Parathyroid adenoma (tissue), 2 donors: Measurements from ENCODE around the gene ASB10.

Source experiments
- H2AFZ ChIP-seq: fragments of 300-600 bp; sonication (generic); one replicate; pipeline ENCODE4 v1.7.0; 2017; ENCODE audit warnings: antibody characterized with exemption, mild to moderate bottlenecking
- H3K27ac ChIP-seq: fragments of 300-600 bp; sonication (generic); one replicate; pipeline ENCODE4 v1.7.0; 2017
- H3K27me3 ChIP-seq: fragments of 300-600 bp; sonication (generic); one replicate; pipeline ENCODE4 v1.7.0; 2017; ENCODE audit warnings: low read length; ENCODE audit not compliant: control insufficient read depth, insufficient read depth
- H3K36me3 ChIP-seq: fragments of 300-600 bp; sonication (generic); one replicate; pipeline ENCODE4 v1.7.0; 2017; ENCODE audit warnings: low read length; ENCODE audit not compliant: control insufficient read depth, insufficient read depth
- H3K4me1 ChIP-seq: fragments of 300-600 bp; sonication (generic); one replicate; pipeline ENCODE4 v1.7.0; 2017; ENCODE audit warnings: control low read depth
- H3K4me2 ChIP-seq: fragments of 300-600 bp; sonication (generic); one replicate; pipeline ENCODE4 v1.7.0; 2017; ENCODE audit warnings: low read length
- H3K4me3 ChIP-seq: fragments of 300-600 bp; sonication (generic); one replicate; pipeline ENCODE4 v1.7.0; 2017; ENCODE audit warnings: low read depth, low read length
- H3K79me2 ChIP-seq: fragments of 300-600 bp; sonication (generic); one replicate; pipeline ENCODE4 v1.7.0; 2017; ENCODE audit warnings: control low read depth
- H3K9ac ChIP-seq: fragments of 300-600 bp; sonication (generic); one replicate; pipeline ENCODE4 v1.7.0; 2017; ENCODE audit warnings: mild to moderate bottlenecking
- H3K9me3 ChIP-seq: fragments of 300-600 bp; sonication (generic); one replicate; pipeline ENCODE4 v1.7.0; 2017; ENCODE audit warnings: low read length; ENCODE audit not compliant: control insufficient read depth
- TF ChIP-seq, protein P1 (sequence below): fragments of 300-600 bp; sonication (generic); IDR thresholded peaks from one replicate; pipeline ENCODE4 v1.7.0; 2017; ENCODE audit warnings: antibody characterized with exemption, mild to moderate bottlenecking
- donor health status: primary hyperparathyroidism.

The ASB10 gene

GRCh38 chr7:151133266-151133985 is 53.6 kb downstream of the ASB10 start:
- Histone ChIP-seq H3K27me3 (no peaks in the 10 kb centered on the region), H3K9me3 (no peaks in the 10 kb centered on the region), H3K4me1 (no peaks in the 10 kb centered on the region), H3K27ac (no peak overlapping the region), H2AFZ (no peak overlapping the region), H3K4me3 (no peak overlapping the region), H3K4me2 (no peak overlapping the region), H3K36me3 (no peaks in the 10 kb centered on the region), H3K79me2 (peaks cover 10% of the 10 kb centered on the region), H3K9ac (no peak overlapping the region)
- TF ChIP-seq, protein P1, sequence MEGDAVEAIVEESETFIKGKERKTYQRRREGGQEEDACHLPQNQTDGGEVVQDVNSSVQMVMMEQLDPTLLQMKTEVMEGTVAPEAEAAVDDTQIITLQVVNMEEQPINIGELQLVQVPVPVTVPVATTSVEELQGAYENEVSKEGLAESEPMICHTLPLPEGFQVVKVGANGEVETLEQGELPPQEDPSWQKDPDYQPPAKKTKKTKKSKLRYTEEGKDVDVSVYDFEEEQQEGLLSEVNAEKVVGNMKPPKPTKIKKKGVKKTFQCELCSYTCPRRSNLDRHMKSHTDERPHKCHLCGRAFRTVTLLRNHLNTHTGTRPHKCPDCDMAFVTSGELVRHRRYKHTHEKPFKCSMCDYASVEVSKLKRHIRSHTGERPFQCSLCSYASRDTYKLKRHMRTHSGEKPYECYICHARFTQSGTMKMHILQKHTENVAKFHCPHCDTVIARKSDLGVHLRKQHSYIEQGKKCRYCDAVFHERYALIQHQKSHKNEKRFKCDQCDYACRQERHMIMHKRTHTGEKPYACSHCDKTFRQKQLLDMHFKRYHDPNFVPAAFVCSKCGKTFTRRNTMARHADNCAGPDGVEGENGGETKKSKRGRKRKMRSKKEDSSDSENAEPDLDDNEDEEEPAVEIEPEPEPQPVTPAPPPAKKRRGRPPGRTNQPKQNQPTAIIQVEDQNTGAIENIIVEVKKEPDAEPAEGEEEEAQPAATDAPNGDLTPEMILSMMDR: no peak

DNA sequence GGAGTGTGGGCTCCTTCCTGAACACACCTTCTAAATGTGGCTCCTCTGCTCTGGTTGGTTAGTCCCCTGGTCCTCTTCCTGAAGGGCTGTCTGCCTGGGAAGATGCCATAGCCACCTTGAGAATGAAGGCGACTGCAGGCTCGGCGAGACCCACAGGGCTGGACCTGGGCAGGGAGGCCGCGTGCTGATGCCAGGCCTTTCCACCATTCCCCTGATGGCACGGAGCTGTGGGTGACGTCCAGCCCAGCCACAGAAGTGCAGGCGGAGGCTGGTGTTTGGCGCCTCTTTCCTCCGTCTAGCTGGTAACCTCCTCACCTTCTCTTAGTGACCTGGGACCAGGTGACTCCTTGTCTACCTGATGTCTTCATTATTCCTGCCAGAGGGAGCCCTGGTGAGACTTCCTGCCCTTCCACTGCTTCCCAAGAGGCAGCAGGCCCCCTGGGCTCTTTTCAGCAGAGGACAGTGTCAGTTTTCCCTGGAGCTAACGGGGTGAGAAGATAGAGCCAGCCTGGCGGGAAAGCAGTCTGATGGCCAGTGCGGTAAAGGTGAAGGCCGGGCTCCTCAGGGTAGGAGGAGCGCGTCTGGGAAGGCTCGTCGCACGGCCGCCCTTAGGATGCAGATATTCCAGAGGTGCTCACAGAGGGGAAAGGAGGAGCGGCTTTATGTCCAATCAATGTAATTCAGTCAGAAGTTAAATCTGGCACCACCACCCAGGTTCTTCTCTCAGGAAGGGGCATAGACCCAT is 54.4 kb downstream of the ASB10 start:
- Histone ChIP-seq H3K4me3 (no peak overlapping the region), H3K27ac (no peak overlapping the region), H3K79me2 (peaks cover 11% of the 10 kb centered on the region), H3K9me3 (no peaks in the 10 kb centered on the region), H3K4me2 (no peak overlapping the region), H2AFZ (no peak overlapping the region), H3K27me3 (no peaks in the 10 kb centered on the region), H3K9ac (no peak overlapping the region), H3K4me1 (no peaks in the 10 kb centered on the region), H3K36me3 (no peaks in the 10 kb centered on the region)
- TF ChIP-seq, protein P1: no peak

DNA sequence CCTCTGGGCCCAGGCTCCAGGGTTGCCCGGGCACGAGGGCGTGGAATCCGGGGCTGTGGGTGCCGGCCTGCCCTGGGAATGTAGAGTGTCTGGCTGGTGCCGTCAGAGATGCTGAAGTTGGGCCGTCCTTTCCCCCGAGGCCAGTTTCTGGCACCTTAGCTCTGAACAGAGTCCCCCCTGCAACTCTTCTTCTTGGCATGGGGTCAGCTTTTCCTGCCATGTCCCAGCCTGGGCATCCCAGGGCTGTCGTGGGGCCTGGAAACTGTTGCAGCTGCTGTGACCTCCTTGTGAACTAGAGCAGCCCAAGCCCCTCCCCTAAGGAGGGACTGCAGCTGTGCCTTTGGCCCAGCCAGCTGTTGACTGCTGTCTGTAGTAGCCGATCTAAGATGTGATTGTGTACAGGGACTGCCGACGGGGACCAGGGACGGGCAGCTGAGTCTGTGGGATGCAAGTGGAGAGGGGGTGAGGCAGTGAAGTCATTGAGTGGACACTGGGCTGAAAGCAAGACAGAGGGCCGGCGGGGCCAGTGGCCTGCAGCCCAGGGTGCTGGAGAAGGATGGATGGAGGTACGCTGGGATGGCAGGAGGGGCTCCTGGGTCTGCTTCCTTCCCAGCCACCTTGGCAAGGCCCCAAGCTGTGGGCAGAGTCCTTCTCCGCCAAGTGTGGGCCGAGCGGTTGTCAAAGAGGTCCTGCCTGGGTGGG is 55.3 kb downstream of the ASB10 start:
- H3K27me3 ChIP-seq: no peaks in the 10 kb centered on the region
- TF ChIP-seq, protein P1: no peak
- no peak overlapping the region for H3K27ac ChIP-seq
- no peaks in the 10 kb centered on the region for H3K36me3 ChIP-seq
- no peak overlapping the region for H2AFZ ChIP-seq
- H3K4me1 ChIP-seq: no peaks in the 10 kb centered on the region
- no peak overlapping the region for H3K4me3 ChIP-seq
- no peak overlapping the region for H3K4me2 ChIP-seq
- H3K9me3 ChIP-seq: no peaks in the 10 kb centered on the region
- peaks cover 11% of the 10 kb centered on the region for H3K79me2 ChIP-seq
- H3K9ac ChIP-seq: no peak overlapping the region

DNA sequence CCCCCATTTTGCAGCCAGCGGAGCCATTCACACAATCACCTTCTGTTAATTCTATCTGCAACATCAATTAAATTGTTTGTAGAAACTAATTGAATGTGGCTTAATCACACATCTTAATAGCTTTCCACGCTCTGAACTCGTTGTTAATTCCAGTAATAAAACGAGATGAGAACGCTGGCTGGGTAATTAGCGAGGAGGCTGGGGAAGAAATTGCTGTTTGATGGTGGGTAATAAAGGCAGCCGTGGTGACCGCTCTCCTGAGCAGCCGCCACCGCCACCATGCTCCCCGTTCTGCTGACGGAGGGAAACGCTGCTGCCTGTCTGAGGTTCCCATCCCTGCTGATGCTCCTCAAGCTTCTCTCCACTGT is 55.8 kb downstream of the ASB10 start:
- no peak overlapping the region for H3K27ac ChIP-seq
- TF ChIP-seq, protein P1: no peak
- no peaks in the 10 kb centered on the region for H3K4me1 ChIP-seq
- H3K36me3 ChIP-seq: no peaks in the 10 kb centered on the region
- H3K4me3 ChIP-seq: no peak overlapping the region
- H3K4me2 ChIP-seq: no peak overlapping the region
- H3K79me2 ChIP-seq: peaks cover 13% of the 10 kb centered on the region
- no peak overlapping the region for H2AFZ ChIP-seq
- no peak overlapping the region for H3K9ac ChIP-seq
- H3K27me3 ChIP-seq: no peaks in the 10 kb centered on the region
- no peaks in the 10 kb centered on the region for H3K9me3 ChIP-seq
